Stimulated activated memory B cell treated with anti-CD40 and anti-IgM and Interleukin-4, amounts not matched to agents 10 μg/mL and 1 μg/mL and 100 μg/mL, for 72 hours (primary cell): ENCODE results near the gene ZNF234.
A peak's percentile ranks its signal among the peaks of the same experiment; 100 is the strongest.
"Not testable (repeated sequence)": the region's sequence is repeated elsewhere in the genome, so short reads cannot be mapped to it uniquely, and the experiment has no call there.

Source experiments
- ATAC-seq: fragments of 150-1000 bp; cut with Tn5 transposase; 2 replicates; pipeline ENCODE4 v1.10.0; 2021
- H3K27ac Mint-ChIP-seq: one replicate; pipeline ENCODE4 v1.8.0; 2022; ENCODE audit warnings: mild to moderate bottlenecking, mixed read lengths
- H3K27me3 Mint-ChIP-seq: one replicate; pipeline ENCODE4 v1.8.0; 2022; ENCODE audit warnings: mixed read lengths
- H3K36me3 Mint-ChIP-seq: one replicate; pipeline ENCODE4 v1.8.0; 2022; ENCODE audit warnings: mixed read lengths
- H3K4me1 Mint-ChIP-seq: one replicate; pipeline ENCODE4 v1.8.0; 2022; ENCODE audit warnings: mixed read lengths
- H3K4me3 Mint-ChIP-seq: one replicate; pipeline ENCODE4 v1.8.0; 2022; ENCODE audit warnings: mild to moderate bottlenecking, moderate library complexity, mixed read lengths
- H3K9me3 Mint-ChIP-seq: one replicate; pipeline ENCODE4 v1.8.0; 2022; ENCODE audit warnings: mixed read lengths

ZNF234 gene

DNA sequence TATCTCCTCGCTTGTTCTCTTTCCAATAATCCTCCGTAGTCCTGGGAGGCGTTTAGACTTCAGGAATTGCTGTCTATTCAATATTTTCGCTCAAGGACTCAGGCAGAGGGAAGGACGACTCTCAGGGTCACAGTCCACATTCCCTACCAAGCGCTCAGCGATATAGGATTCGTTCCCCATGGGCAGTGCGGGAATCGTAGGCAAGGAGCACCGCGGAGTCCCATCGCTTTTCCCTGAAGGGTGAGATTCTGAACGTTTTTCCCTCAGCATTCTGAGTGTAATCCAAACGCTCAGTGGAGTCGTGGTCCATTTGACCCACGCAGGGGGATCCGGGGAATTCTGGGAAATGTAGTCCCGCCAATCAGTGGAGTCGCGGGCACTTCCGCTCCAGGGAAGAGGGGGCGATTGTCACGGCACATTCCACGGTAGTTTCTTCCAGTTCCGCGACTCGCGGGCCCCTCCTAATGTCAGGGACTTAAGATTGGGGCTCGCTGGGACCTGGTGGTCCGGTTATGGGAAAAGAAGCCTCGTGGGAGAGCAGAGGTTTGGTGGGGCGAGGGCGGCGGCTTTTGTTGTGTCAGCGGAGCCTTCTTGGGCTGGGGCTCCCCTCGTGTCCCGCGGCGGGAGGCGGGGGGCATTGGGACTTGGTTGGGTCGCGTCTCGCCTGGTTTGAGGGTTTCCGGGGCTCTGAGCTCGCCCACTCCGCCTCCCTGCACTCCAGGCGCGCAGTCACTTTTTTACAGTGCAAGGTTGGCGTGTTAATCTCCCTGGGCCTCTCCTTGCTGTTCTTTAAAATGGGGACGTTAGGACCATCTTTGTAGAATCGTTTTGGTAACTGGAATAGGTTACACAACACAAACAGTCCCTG lies at the start of gene ZNF234:
Gene ZNF234 (plus strand): TSS at position 364 of the 868 bp plus-strand sequence. CDS start 3,079 bp downstream, outside the sequence.
- peaks cover 15% of the 10 kb centered on the region for H3K4me1 Mint-ChIP-seq
- H3K27me3 Mint-ChIP-seq: no peaks in the 10 kb centered on the region
- peak; percentile 90 for ATAC-seq
- H3K27ac Mint-ChIP-seq: peak within 1 kb of the TSS; percentile 91
- peaks cover 28% of the 10 kb centered on the region for H3K36me3 Mint-ChIP-seq
- peaks cover 3% of the 10 kb centered on the region for H3K9me3 Mint-ChIP-seq
- H3K4me3 Mint-ChIP-seq: peak within 1 kb of the TSS; percentile 97

DNA sequence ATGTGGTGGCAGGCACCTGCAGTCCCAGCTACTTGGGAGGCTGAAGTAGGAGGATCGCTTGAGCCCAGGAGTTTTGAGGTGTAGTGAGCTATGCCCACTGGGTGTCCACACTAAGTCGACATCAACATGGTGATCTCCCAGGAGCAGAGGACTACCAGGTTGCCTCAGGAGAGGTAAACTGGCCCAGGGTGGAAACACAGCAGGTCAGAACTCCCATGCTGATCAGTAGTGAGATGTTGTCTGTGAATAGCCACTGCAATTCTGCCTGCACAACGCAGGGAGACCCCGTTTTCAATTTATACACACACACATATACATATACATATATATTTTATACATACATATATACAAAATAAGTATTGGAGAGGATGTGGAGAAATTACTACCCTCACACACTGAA lies 49.2 kb upstream of the ZNF234 start:
- ATAC-seq: no peak
- Mint-ChIP-seq H3K36me3 (peaks cover 26% of the 10 kb centered on the region), H3K27ac (no peak overlapping the region), H3K27me3 (no peaks in the 10 kb centered on the region), H3K4me1 (peaks cover 13% of the 10 kb centered on the region), H3K9me3 (no peaks in the 10 kb centered on the region), H3K4me3 (no peak overlapping the region)

DNA sequence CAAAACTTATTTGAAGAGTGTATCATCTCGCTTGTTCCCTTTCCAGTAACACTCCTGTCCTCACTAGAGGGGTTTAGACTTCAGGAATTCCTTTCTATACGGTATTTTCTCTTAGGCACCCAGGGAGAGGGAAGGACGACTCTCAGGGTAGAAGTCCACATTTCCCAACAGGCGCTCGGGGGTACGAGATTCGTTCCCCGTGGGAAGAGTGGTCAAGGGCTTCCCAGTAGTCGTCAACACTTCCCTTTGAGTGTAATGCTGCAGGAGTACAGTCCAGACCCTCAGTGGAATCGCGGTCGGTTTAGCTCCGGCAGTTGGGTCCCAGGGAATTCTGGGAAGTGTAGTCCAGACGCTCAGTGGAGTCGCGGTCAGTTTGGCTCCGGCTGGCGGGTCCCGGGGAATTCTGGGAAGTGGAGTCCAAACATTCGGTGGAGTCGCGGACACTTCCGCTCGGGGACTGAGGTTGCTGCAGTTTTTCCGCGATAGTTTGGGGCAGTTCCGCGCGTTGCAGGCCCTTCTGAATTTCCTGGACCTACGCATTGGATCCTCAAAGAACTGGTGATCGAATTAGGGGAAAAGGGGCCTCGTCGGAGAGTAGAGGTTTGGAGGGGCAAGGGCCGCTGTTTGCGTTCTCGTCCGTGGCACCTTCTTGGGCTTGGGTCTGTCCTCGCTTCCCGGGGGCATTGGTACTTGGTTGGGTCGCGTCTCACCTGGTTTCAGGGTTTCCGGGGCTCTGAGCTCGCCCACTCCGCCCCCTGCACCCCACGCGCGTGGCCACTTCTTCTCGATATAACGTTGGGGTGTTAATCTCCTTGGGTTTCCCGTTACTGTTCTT lies 47.2 kb upstream of the ZNF234 start, which contains the start of gene ZNF224:
Gene ZNF224 (plus strand): TSS at position 431 of the 835 bp plus-strand sequence. CDS start 3,513 bp downstream, outside the sequence.
- peaks cover 2% of the 10 kb centered on the region for H3K9me3 Mint-ChIP-seq
- H3K36me3 Mint-ChIP-seq: peaks cover 33% of the 10 kb centered on the region
- peaks cover 13% of the 10 kb centered on the region for H3K4me1 Mint-ChIP-seq
- peak; percentile 96 for ATAC-seq
- H3K4me3 Mint-ChIP-seq: peak within 1 kb of the TSS; percentile 98
- no peaks in the 10 kb centered on the region for H3K27me3 Mint-ChIP-seq
- peak within 1 kb of the TSS; percentile 89 for H3K27ac Mint-ChIP-seq

DNA sequence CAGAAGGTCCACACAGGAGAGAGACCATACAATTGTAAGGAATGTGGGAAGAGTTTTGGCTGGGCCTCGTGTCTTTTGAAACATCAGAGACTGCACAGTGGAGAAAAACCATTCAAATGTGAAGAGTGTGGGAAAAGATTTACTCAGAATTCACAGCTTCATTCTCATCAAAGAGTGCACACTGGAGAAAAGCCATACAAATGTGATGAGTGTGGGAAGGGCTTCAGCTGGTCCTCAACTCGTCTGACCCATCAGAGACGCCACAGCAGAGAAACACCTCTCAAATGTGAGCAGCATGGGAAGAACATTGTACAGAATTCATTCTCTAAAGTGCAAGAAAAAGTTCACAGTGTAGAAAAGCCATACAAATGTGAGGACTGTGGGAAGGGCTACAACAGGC lies 33.6 kb upstream of the ZNF234 start:
- Mint-ChIP-seq H3K27me3 (no peaks in the 10 kb centered on the region), H3K9me3 (peaks cover 31% of the 10 kb centered on the region), H3K27ac (no peak overlapping the region), H3K36me3 (peaks cover 67% of the 10 kb centered on the region), H3K4me1 (peaks cover 8% of the 10 kb centered on the region), H3K4me3 (no peak overlapping the region)
- no peak for ATAC-seq

DNA sequence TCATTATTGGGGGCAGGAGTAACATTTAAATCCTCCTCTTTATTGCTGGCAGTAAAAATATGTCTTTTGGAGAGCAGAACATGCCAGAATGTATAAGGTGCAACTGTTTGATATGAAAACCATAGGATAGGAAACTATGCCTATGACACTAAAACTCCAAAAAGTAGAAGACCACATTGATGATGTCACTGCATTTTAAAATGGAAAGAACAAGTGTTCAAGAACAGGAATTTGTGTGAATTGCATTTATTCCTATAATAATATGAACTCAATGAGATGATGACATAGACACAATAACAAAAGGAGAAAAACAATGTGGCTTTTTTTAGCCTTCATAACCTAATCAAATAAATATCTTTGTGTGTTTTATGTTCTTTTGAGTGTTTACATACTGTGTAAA lies 31.9 kb upstream of the ZNF234 start:
- peaks cover 16% of the 10 kb centered on the region for H3K4me1 Mint-ChIP-seq
- H3K4me3 Mint-ChIP-seq: no peak overlapping the region
- H3K9me3 Mint-ChIP-seq: peaks cover 26% of the 10 kb centered on the region
- no peak overlapping the region for H3K27ac Mint-ChIP-seq
- no peaks in the 10 kb centered on the region for H3K27me3 Mint-ChIP-seq
- peaks cover 50% of the 10 kb centered on the region for H3K36me3 Mint-ChIP-seq
- ATAC-seq: no peak

DNA sequence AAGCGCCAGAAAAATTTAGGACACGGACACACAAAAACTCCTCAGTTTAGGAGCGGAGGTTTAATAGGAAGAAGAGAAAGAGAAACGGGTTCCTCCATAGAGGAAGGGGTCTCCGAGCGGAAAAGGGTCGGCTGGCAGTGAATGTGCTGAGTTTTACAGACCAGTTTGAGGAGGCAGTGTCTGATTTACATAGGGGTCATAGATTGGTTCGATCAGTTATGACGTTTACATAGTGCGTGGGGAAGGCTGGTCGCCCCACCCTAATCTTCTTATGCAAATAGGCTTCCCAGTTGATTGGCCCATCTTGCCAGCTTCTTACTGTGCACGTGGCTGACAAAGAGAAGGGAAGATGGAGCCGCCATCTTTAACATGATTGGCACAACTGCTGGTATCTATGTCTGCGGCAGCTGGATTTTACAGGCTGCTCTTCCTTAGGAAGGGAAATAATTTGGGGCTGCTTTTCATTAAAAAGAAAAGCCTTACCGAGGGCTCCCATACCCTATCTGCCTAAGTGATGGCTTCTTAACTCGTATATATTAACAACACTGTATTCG lies 29.4 kb upstream of the ZNF234 start:
- ATAC-seq: no peak
- Mint-ChIP-seq H3K4me3 (peak overlapping the region; percentile 35), H3K36me3 (peaks cover 40% of the 10 kb centered on the region), H3K27me3 (no peaks in the 10 kb centered on the region), H3K27ac (no peak overlapping the region), H3K4me1 (peaks cover 26% of the 10 kb centered on the region), H3K9me3 (peaks cover 20% of the 10 kb centered on the region)

DNA sequence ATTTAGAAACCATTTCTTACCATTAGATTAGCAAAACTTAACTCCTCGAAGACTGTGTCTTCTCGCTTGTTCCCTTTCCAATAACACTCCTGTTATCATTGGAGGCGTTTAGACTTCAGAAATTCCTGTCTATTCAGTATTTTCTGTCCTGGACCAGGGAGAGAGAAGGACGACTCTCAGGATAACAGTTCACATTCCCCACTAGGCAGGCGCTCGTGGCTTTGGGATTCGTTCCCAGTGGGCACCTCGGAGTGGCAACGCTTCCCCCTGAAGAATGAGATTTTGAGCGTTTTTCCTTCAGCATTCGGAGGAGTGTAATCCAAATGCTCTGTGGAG lies 28.6 kb upstream of the ZNF234 start:
- H3K36me3 Mint-ChIP-seq: peaks cover 40% of the 10 kb centered on the region
- H3K9me3 Mint-ChIP-seq: peaks cover 13% of the 10 kb centered on the region
- no peak for ATAC-seq
- peak overlapping the region; percentile 81 for H3K27ac Mint-ChIP-seq
- peak overlapping the region; percentile 94 for H3K4me3 Mint-ChIP-seq
- no peaks in the 10 kb centered on the region for H3K27me3 Mint-ChIP-seq
- peaks cover 26% of the 10 kb centered on the region for H3K4me1 Mint-ChIP-seq

DNA sequence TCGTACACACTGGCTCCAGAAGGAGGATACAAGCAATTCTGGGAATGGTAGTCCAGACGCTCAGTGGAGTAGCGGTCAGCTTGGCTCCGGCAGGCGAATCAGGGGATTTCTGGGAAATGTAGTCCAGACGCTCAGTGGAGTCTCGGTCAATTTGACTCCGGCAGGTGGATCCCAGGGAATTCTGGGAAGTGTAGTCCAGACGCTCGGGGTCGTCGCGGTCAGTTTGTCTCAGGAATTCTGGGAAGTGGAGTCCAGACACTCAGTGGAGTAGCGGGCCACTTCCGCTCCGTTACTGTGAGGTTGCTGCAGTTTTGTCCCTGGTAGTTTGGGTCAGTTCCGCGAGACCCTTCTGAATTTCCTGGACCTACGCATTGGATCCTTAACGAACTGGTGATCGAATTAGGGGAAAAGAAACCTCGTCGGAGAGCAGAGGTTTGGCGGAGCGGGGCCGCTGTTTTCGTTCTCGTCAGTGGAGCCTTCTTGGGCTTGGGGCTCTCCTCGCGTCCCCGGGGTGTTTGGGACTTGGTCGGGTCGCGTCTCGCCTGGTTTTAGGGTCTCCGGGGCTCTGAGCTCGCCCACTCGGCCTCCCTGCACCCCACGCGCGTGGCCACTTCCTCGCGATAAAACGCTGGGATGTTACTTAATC lies 28.1 kb upstream of the ZNF234 start, which contains the start of gene ZNF225:
Gene ZNF225 (plus strand): TSS at position 262 of the 646 bp plus-strand sequence. CDS start 2,429 bp downstream, outside the sequence.
- Mint-ChIP-seq H3K27me3 (no peaks in the 10 kb centered on the region), H3K27ac (peak within 1 kb of the TSS; percentile 81), H3K4me1 (peaks cover 26% of the 10 kb centered on the region), H3K9me3 (peaks cover 9% of the 10 kb centered on the region), H3K36me3 (peaks cover 39% of the 10 kb centered on the region), H3K4me3 (peak within 1 kb of the TSS; percentile 94)
- ATAC-seq: peak; percentile 98

DNA sequence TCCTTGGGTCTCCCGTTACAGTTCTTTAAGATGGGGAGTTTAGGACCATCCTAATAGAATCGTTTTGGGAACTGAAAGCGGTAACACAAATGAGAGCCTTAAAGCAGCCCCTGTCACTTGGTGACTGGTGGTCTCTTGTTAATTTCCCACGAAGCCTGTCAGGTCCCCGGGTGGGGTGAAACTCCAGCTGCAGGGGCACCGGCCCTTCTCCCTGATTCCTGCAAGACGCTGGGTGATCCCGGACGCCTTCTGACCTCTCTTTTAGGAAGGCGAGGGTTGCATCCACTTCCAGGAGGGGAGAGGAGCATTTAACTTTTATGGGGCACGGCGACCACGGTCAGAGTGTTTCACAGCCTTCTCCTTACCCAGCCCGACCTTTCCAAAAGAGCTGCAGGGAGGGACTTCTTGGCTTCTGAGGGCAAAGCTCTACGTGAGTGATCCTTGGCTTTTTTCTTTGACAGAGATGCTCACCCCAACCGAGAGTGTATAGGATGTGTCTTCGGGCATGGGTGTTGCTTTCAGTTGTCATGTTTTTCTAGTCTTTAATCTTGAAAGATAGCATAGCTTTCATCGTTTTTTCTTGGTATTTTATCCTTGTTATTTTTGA lies 27.5 kb upstream of the ZNF234 start:
- peaks cover 9% of the 10 kb centered on the region for H3K9me3 Mint-ChIP-seq
- peaks cover 44% of the 10 kb centered on the region for H3K36me3 Mint-ChIP-seq
- H3K27me3 Mint-ChIP-seq: no peaks in the 10 kb centered on the region
- peak overlapping the region; percentile 94 for H3K4me3 Mint-ChIP-seq
- peak overlapping the region; percentile 81 for H3K27ac Mint-ChIP-seq
- H3K4me1 Mint-ChIP-seq: peaks cover 26% of the 10 kb centered on the region
- peak; percentile 14 for ATAC-seq

DNA sequence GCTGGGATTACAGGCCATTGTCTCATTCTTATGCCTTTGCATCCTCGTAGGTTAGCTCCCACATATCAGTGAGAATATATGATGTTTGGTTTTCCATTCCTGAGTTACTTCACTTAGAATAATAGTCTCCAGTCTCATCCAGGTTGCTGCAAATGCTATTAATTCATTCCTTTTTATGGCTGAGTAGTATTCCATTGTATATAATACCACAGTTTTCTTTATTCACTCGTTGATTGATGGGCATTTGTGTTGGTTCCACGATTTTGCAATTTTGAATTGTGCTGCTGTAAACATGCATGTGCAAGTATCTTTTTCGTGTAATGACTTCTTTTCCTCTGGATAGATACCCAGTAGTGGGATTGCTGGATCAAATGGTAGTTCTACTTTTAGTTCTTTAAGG lies 20.2 kb upstream of the ZNF234 start:
- ATAC-seq, H3K4me1 Mint-ChIP-seq, H3K4me3 Mint-ChIP-seq, H3K27ac Mint-ChIP-seq, H3K27me3 Mint-ChIP-seq: not testable (repeated sequence)
- H3K9me3 Mint-ChIP-seq: peaks cover 43% of the 10 kb centered on the region
- H3K36me3 Mint-ChIP-seq: peaks cover 95% of the 10 kb centered on the region

DNA sequence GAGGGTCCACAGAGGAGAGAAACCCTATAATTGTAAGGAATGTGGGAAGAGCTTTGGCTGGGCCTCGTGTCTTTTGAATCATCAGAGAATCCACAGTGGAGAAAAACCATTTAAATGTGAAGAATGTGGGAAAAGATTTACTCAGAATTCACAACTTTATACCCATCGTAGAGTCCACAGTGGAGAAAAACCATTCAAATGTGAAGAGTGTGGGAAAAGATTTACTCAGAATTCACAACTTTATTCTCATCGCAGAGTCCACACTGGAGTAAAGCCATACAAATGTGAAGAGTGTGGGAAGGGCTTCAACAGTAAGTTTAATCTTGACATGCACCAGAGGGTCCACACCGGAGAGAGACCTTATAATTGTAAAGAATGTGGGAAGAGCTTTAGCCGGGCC lies 9.4 kb upstream of the ZNF234 start:
- no peak for ATAC-seq
- no peaks in the 10 kb centered on the region for H3K4me1 Mint-ChIP-seq
- peaks cover 6% of the 10 kb centered on the region for H3K36me3 Mint-ChIP-seq
- H3K27ac Mint-ChIP-seq: no peak overlapping the region
- peaks cover 11% of the 10 kb centered on the region for H3K9me3 Mint-ChIP-seq
- no peak overlapping the region for H3K4me3 Mint-ChIP-seq
- H3K27me3 Mint-ChIP-seq: no peaks in the 10 kb centered on the region

DNA sequence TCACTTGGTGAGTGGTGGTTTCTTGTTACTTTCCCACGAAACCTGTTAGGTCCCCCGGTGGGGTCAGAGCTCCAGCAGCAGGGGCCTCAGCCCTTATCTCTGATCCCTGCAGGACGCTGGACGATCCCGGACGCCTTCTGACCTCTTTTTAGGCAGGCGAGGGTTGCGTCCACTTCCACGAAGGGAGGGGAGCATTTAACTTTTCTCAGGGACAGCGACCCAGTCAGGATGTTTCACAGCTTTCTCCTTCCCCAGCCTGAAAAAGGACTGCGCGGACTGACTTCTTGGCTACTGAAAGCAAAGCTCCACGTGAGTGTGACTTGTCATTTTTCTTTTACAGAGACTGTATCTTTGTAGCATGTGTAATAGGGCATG lies 692 bp downstream of the ZNF234 start:
- H3K36me3 Mint-ChIP-seq: peaks cover 29% of the 10 kb centered on the region
- peak overlapping the region; percentile 97 for H3K4me3 Mint-ChIP-seq
- H3K27me3 Mint-ChIP-seq: no peaks in the 10 kb centered on the region
- no peaks in the 10 kb centered on the region for H3K9me3 Mint-ChIP-seq
- no peak for ATAC-seq
- H3K27ac Mint-ChIP-seq: peak overlapping the region; percentile 91
- H3K4me1 Mint-ChIP-seq: peaks cover 15% of the 10 kb centered on the region

DNA sequence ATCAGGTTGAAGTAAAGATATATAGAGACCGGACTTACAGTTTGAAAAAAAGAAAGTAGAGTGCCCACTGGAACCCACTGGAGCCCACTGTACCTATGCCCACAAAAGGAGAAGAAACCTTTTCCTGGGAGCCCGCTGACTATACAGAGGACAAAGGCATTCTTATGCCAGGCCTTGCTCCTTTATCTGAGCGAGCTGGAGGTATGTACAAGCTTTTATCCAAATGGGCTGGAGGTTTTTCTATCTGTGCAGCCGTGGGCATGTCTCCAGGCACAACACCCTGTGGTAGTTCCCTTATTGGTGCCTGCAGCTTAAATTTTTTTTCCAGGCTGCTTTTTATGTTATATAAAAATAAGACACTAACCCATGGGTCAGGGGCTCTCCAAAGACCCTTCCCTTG lies 8.4 kb downstream of the ZNF234 start:
- no peak overlapping the region for H3K4me3 Mint-ChIP-seq
- H3K4me1 Mint-ChIP-seq: no peaks in the 10 kb centered on the region
- peaks cover 24% of the 10 kb centered on the region for H3K9me3 Mint-ChIP-seq
- ATAC-seq: no peak
- H3K36me3 Mint-ChIP-seq: peaks cover 95% of the 10 kb centered on the region
- H3K27ac Mint-ChIP-seq: no peak overlapping the region
- no peaks in the 10 kb centered on the region for H3K27me3 Mint-ChIP-seq

DNA sequence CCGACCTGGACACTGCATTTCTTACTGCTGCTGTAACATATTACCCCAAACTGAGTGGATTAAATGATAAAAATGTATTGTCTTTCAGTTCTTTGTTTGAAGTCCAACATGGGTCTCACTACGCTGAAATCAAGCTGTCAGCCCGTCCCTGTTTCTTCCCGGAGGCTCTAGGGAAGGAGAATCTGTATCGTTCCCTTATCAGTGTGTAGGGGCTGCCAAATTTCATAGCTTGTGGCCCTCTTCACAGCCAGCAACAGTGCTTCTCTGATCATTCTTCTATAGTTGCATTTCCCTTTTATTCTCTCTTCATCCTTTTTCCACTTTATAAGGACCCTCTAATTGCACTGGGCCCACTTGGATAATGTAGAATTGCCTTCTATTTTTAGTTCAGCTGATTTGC lies 10.1 kb downstream of the ZNF234 start:
- ATAC-seq: no peak
- Mint-ChIP-seq H3K9me3 (peaks cover 26% of the 10 kb centered on the region), H3K4me3 (no peak overlapping the region), H3K27me3 (no peaks in the 10 kb centered on the region), H3K36me3 (peaks cover 86% of the 10 kb centered on the region), H3K27ac (no peak overlapping the region), H3K4me1 (no peaks in the 10 kb centered on the region)
